LNCAP (cell line): ENCODE measurements around the gene ZNF441.

Experiments
- CTCF ChIP-seq: fragments of 450-650 bp; IDR thresholded peaks from 2 replicates; pipeline ENCODE4 v1.5.1; 2017; ENCODE audit warnings: mild to moderate bottlenecking

The ZNF441 gene

GRCh38 chr19:11766597-11767591 is at the start of gene ZNF441:
Gene ZNF441, plus strand, starts transcription at chr19:11767000. Its CDS starts 194 bp downstream, at chr19:11767194.
- no peak for TF ChIP-seq CTCF

GRCh38 chr19:11721681-11722080 is 45.1 kb upstream of the ZNF441 start:
- TF ChIP-seq CTCF, result no peak

GRCh38 chr19:11722414-11722813 is 44.4 kb upstream of the ZNF441 start:
- no peak for TF ChIP-seq CTCF

GRCh38 chr19:11729586-11729985 is 37.2 kb upstream of the ZNF441 start:
- TF ChIP-seq CTCF, result no peak

GRCh38 chr19:11735375-11735774 is 31.4 kb upstream of the ZNF441 start:
- TF ChIP-seq CTCF, result no peak

GRCh38 chr19:11736696-11737095 is 30.1 kb upstream of the ZNF441 start:
- TF ChIP-seq CTCF, result no peak

GRCh38 chr19:11737964-11738745 is 28.6 kb upstream of the ZNF441 start:
- peak; percentile 27; the same call in 1 of the 2 replicates for TF ChIP-seq CTCF
